HepG2 (cell line): ENCODE measurements around the gene TYRP1.

Experiments used
- GABPB1 ChIP-seq: IDR thresholded peaks from 2 replicates; pipeline ENCODE4 v1.6.1; 2016; ENCODE audit warnings: mild to moderate bottlenecking, missing genetic modification reagents, moderate library complexity, missing compliant biosample characterization
- IRX3 ChIP-seq: sonication (generic); formaldehyde crosslinking; IDR thresholded peaks from 2 replicates; pipeline ENCODE4 v1.8.1; 2023; ENCODE audit warnings: mild to moderate bottlenecking, low read depth, missing genetic modification reagents, borderline replicate concordance
- JUND ChIP-seq: sonication (generic); formaldehyde crosslinking; IDR thresholded peaks from 2 replicates; pipeline ENCODE4 v1.8.0; 2022; ENCODE audit warnings: mild to moderate bottlenecking, missing genetic modification reagents
- NR2F6 ChIP-seq, 2 experiments: IDR thresholded peaks; 2 replicates each; pipeline ENCODE4 v1.6.1; 2016; ENCODE audit warnings: antibody characterized with exemption in 1 of 2, mild to moderate bottlenecking in 1 of 2
- SMAD1 ChIP-seq: sonication (generic); formaldehyde crosslinking; IDR thresholded peaks from 2 replicates; pipeline ENCODE4 v1.4.0; 2020; ENCODE audit warnings: missing genetic modification reagents, low read depth, mild to moderate bottlenecking, borderline replicate concordance
- TAF1 ChIP-seq: sonication (generic); formaldehyde crosslinking; IDR thresholded peaks from 2 replicates; pipeline ENCODE4 v1.4.0; 2020; ENCODE audit warnings: missing genetic modification reagents
- TEAD2 ChIP-seq: sonication (generic); formaldehyde crosslinking; IDR thresholded peaks from 2 replicates; pipeline ENCODE4 v1.9.0; 2021; ENCODE audit warnings: missing genetic modification reagents
- YY1 ChIP-seq: IDR thresholded peaks from 2 replicates; pipeline ENCODE4 v1.6.1; 2011; ENCODE audit warnings: low read length, low read depth, moderate library complexity, mild to moderate bottlenecking; ENCODE audit not compliant: insufficient read depth, insufficient replicate concordance
- ZNF605 ChIP-seq: sonication (generic); formaldehyde crosslinking; IDR thresholded peaks from 2 replicates; pipeline ENCODE4 v1.8.0; 2022; ENCODE audit warnings: mild to moderate bottlenecking, missing genetic modification reagents

- TF ChIP-seq YY1: no peak
- TF ChIP-seq IRX3 (CRISPR knock-in tag): no peak
- TF ChIP-seq ZNF605: no peak
- no peak for TF ChIP-seq GABPB1
- no peak for TF ChIP-seq NR2F6 (IDR thresholded peaks at IDR 0.05)
- TF ChIP-seq NR2F6 (CRISPR knock-in tag; IDR thresholded peaks at IDR 0.05): no peak
- TF ChIP-seq SMAD1: no peak
- no peak for TF ChIP-seq JUND
- no peak for TF ChIP-seq TAF1 (CRISPR knock-in tag)
- TF ChIP-seq TEAD2 (CRISPR knock-in tag): no peak
Observed at GRCh38 chr9:12730198-12730597, 37.0 kb downstream of the TYRP1 start.
